GM21381 (cell line): ENCODE data around the gene NCK2.

Experiments
- ATAC-seq: cut with Tn5 transposase; IDR thresholded peaks from one replicate; pipeline ENCODE4 v1.9.1; 2021; ENCODE audit warnings: mild to moderate bottlenecking, moderate library complexity; ENCODE audit not compliant: unreplicated experiment

The NCK2 gene

DNA sequence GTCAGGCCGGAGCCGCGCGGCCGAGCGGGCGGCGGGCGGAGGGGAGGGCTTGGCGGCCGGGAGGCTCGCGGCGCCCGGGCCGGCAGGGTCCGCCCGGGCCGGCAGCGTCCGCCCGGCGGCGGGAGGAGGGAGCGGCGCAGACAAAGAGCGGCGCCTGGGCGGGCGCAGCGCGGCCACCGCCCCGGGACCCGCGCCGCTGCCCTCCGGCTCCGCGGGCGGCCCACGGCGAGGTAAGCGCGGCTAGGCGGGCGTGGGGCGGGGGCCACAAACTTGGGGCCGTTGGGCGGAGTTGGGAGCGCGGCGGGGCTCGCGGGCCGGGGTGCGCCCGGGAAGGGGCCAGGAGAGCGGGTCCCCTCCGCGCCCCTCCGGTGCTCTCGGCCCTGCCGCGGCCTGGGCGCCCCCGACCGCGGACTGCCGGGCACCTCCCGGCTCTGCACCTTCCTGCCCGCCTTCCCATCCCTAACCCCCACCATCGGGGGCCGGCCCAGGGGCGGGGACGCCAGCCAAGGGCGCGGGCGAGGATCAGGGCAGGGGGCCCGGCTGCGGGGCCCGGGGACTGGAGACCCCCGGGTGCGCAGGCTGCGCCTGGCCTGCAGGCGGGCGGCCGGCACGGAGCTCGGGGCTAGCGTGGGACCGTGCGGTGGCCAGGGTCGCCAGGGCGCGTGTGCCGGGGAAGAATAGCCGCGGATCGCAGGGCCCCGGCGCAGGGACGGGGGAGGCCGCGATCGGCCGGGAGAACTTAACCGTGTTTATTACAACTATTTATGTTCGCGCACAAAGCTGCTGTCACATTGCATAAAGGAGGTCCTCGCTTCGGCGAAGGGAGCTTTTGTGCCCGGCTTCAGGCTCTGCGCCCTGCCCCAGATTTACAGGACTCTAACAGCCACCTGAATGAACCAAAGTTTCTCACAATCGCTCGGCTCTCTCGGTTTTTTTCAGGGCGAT is at the start of gene NCK2:
TSS of gene NCK2 (plus strand) at position 4 of the 945 bp plus-strand sequence. CDS start 110,152 bp downstream, outside the sequence.
- peak; percentile 16 for ATAC-seq

DNA sequence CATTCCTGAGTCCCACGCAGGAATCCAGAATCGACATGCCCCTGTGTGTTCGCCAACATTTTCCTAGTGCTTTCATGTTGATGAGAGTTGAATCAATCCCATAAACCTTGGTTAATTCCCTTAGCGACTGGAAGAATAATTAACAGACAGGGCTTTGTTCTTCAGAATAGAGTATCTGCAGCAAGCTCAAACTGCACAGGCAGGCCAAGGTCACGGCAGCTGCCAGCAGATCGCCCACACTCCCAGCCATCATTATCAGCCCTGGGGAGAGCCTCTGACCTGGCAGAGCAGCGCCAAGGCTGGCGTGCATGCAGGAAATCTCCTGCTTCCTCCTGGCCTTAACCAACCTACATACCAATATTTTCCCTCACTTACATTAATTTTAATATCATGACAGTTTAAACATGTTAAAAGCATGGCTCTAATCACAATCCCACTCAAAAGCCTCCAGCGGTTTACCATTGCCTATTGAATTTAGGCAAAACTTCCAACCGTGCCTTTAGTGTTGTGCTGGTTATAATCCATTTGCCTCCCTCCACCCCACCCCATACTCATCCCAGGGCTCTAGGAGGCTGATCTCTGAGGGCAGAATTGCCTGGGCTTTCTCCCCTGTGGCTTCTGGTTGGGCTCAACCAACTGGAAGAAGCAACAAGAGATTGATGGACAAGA is 46.8 kb upstream of the NCK2 start:
- no peak for ATAC-seq

- no peak for ATAC-seq
Measured at GRCh38 chr2:105698820-105699219, 45.9 kb upstream of the NCK2 start.

DNA sequence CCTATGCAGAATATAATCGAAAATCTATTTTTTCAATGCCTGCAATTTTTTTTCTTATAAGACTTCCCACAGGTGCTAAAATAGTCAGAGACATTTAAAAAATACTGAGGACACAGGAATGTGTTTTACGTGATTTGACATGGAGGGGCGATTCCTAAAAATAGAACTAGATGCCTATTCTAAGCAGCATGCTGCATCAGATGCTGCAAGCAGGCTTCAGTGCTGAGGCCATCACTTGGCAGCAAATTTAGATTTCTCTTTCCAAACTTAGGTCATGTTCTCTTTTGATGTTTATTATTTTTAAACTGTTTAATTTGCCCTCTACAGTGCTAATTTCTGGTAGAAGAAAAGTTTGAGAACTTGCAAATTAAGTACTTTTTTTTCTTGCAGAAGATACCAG is 43.7 kb upstream of the NCK2 start:
- no peak for ATAC-seq

DNA sequence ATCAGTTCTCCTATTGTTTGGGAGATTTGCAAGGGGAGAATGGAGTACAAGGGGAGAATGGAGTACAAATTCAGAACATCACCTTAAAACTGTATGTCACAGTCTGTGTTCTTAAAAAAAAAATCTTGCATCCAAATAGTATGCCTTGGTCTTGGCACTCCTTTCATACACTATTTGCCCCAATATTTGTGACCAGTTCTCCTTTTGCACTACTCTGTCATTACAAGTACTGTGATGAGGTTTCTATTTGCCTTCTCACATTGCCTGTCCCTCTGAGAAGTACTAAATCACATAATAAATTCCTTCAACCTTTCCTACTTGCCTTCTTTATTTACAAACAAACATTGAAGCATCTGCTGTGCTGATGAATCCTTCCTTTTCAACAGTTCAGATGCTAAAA is 36.0 kb upstream of the NCK2 start:
- no peak for ATAC-seq

DNA sequence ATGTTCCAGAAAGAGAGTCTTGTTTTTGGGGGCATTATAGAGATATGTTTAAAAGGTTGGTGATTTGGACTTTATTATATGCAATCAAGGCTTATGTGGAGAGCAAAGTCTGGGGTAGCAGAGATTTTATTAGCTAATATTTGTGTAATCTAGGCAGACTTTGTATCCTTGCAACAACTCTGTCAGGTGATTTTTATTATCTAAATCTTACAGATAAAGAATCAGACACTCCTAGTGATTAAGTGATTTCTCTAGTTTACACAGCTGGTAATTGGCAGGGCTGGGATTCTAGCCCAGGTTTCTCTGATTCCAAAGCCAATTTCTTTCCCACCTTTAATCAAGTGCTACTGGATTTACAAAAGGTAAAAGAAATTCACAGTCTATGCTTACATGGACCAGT is 33.3 kb upstream of the NCK2 start:
- no peak for ATAC-seq

DNA sequence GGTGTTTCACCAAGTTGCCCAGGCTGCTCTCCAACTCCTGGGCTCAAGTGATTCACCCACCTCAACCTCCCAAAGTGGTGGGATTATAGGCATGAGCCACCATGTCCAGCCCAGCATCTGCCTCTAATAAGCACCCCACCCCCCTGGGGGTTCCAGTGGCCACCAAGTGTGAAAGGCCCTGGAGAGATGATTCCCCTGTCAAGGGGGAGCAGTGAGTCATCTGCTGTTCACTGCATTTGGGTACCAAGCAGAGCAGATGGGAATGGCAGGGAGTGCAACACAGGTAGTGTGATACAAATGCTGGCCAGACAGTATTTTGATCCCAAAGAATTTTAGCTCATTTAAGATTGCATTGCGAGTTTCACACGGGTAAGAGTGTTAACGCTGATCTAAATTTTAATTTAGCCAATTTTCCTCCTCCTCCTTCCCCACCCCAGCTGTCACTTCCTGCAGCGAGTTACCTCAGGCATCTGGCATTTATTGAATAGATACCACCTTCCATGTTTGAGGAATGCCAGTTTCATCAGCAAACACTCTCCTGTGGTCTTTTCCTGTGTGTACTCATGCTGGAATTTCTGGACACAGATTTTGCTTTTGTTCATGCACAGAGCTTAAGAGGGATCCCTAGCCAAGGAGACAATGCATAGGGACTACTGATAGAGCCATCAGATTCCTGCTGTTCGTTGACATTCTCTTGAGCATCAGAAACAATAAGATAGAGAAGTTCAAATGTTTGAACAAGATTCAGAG is 32.4 kb upstream of the NCK2 start:
- ATAC-seq: no peak

DNA sequence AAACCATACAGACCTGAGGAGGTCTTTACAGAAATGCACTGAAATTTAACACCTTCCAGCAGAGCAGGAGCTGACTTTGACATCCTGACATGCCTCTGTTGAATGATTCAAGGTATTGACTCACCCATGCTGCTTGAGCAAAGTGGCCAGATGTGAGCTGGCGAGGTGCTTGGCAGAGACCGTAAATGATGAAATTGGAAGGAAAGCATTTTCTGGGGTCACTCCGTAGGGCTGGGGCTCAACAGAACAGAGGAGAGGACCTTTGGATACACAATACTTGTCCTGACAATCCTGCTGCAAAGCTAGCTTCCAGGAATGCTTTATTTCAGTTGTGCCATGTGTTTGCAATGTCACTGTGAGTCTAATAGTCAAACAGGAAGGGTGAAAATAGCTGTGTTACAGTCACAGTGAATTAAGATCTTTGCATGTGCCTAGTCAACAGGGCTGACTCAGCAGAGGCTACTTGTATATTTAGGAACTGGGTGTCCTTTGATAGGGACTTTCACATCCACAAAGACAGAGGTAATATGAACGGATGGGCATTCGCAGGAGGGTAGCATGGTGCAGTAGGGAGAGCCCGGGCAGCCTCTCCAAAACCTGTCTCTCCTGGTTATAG is 31.6 kb upstream of the NCK2 start:
- ATAC-seq: no peak

DNA sequence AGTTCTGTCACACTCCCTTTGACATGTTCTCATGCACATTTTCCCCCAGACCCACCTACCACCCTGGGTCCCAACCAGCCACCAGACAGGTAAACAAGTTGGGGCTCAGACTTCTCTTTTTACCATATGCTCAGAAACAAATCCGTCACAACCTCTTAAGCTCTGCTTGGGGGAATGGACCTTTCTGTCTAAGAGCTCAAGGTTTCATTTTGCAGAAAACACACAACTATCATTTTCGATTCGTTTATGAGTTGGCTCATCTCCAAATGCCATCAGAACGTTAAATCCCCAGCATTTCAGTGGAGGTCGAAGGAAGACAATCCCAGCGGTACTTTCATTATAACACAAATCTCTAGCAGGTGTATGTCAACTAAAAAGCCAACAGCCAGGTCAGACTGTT is 30.6 kb upstream of the NCK2 start:
- no peak for ATAC-seq

DNA sequence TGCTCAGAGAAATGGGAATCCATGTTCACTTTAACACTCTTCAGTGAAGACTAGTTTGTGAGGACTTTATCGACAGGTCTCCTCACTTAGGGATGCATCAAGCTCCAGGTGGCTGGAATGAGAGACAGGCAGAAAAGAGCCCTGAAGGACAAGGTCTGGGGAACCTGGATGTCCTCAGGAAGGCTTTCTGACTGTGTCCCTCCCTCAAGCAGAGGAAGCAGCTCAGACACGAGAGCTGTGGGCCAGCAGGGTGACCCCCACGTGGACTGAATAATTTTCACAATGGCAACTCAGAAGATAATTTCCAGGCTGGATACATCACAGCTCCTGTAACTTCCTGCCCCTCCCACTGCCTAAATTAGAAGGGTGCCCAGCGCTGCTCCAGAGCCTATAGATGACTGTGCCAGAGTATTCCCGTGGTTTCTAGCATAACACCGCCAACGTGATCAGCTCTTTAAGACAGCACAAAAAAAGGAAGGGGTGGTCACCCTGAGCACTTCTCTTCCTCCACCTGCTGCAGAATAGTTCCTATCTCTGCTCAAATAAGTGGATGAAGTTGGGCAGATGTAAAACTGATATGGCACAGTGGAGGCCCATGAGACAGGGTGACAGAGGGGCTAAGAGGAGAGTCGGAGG is 25.7 kb upstream of the NCK2 start:
- no peak for ATAC-seq

GRCh38 chr2:105721991-105722511 is 22.7 kb upstream of the NCK2 start:
- ATAC-seq: no peak

DNA sequence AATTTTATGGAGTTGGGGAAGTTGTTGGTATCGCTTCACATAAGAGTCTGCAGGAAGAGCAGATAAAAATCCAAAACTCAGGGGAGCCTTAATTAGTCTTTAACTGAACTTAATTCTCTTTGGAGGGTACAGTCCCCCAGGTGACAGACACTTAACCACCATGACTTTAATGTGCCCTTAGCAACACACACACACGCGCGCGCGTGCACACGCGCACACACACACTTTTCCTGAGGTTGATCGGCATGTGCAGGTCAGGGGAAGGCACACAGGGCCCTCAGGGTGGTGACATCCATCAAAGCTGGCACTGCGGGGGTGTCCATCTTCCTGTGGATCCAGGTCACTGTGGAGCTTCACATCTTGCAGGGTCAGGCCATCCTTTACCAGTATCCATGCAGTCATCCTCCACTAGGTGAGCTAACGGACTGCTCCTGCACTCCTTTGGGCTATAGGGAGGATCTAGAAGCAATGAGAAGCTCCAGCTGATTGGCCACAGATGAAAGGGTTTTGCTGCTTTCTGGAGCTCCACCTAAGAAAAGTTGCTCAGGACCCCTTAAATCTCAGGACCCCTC is 21.9 kb upstream of the NCK2 start:
- ATAC-seq: no peak

DNA sequence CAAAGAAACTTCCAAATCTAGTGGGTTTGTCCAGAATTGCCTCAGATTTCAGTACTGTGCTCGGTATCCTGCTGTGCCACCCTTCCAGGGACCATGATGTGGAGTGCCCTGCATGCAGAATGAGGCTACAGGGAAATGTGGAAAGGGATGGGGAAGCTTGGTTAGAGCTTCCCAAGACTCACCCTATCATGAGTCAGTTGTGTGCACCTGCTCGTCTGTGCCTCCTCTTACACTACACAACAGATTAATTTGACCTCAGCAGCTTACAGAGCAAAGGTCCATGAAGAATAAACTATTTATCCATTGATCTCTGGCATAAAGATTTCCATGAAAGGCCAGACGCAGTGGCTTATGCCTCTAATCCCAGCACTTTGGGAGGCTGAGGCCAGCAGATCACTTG is 21.3 kb upstream of the NCK2 start:
- no peak for ATAC-seq

DNA sequence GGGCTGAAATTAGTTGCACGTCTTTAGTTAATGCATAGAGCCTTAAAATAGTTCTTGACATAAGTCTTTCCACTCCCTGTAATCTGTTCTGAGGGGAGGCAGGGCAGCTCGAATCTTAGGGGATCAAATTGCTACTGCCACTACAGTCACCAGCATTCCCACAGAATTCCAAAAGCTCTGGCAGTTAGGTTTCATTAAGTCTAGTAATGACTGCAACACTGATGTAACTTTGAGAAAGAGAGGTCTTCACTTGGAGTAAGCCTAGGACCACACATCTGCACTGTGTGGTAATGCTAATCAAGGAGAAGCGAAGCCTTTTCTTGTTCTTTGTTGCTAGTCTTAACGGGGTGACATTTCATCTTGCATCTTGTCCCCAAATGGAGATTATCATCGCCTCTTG is 19.3 kb upstream of the NCK2 start:
- no peak for ATAC-seq

- ATAC-seq: no peak
Measured at GRCh38 chr2:105730170-105730569, 14.5 kb upstream of the NCK2 start.

GRCh38 chr2:105731511-105731910 is 13.2 kb upstream of the NCK2 start:
- no peak for ATAC-seq

DNA sequence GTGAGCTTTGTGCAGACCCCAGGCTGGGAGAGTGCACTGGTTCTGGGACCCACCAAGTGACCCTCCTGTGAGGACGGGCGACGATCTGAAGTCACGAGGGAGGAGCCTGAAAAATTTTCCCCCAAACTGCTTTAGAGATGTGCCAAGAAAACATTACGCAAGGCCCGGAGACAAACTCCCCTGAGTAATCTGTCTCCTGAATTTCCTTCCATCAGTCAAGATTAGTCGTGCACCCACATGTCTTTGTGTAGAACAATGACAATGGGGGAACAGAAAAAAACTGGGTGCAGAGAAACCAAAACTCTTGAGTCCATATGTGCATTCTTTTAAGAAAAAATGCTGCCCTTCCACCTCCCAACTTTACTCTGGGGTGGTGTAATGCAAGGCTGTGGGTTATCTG is 12.6 kb upstream of the NCK2 start:
- no peak for ATAC-seq

DNA sequence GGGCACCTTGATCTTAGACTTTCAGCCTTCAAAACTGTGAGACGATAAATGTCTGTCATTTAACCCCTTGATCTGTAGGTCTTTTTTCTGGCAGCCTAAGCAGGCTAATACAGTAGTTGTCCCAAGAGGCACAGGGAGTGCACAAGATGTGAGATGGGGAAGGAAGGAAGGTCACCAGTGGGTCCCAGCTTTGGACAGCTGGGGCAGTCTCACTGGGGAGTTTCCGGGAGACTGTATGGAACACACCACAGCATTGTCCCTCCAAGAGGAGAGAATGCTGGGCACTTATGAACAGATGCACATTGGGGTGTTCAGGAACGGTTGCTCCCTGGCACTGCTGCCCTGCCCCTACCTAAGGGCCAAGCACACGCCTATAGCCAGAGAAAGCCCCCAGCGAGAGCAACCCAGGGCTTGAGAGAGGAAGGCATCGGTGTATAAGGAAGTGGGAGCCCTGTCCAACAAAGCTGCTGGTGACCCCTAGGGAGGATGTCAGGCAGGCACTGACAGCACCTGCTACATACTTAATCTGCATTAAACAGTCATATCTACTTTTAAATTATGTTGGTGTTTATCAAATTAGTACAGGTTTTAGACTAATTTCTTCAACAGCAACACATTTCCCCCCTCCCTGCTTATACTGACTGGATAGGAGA is 11.6 kb upstream of the NCK2 start:
- ATAC-seq: no peak

DNA sequence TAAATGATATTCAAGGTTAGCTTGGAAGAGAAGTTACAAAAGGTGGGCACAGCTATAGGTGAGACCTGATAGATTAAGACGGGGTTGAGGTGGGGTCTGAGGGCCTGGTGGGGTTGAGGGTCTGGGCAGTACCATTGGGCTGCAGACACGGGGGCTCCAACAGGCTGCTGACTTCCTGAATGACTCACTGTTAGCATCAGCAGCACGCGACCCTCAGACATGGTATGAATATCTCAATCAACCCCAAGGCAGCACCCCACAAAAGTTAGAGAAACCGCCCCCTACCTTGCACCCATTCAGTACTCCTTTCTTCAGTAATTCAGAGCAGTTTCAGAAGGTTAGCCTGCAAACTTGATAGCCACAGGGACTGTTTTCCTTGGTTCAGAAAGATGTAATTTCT is 10.8 kb upstream of the NCK2 start:
- ATAC-seq: no peak
